ENCODE results near the gene SLC4A9. TPM values are rescaled to one million over a fixed set of nuclear protein-coding genes. Genes with fewer than 3 reads are reported as not detected.
"Not testable (repeated sequence)": the region's sequence is repeated elsewhere in the genome, so short reads cannot be mapped to it uniquely, and the experiment has no call there.

The SLC4A9 gene
- total RNA-seq, 1 experiment from 2014 or later: not detected

DNA sequence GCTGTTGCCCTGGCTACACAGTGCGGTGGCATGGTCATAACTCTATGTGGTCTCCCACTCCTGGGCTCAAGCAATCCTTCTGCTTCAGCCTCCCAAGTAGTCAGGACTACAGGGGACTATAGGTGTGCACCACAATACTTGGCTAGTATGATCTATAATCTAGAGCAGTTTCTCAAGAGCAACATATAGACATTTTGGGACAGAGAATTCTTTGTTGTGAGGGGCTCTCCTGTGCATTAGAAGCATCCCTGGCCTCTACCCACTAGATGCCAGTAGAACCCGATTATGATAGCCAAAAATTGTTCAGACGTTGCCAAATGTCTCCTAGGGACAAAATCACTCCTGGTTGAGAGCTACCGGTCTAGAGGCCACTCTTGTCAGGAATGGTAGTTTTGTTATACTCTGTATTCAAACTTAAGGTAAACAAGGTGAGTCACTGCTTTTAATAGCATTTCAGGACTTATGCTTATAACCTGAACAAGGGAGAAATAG is 48.8 kb downstream of the SLC4A9 start:
- H3K27me3 ChIP-seq (replicated peaks): no peaks in the 10 kb centered on the region
- H3K27ac ChIP-seq: no peak overlapping the region
- H3K4me1 ChIP-seq (replicated peaks): peaks cover 4% of the 10 kb centered on the region; the same call in 1 of the 2 replicates
- H3K36me3 ChIP-seq: peaks cover 4% of the 10 kb centered on the region
- no peaks in the 10 kb centered on the region for H3K9me3 ChIP-seq (replicated peaks)
- no peak for DNase-seq (ENCODE audit: low read depth in 1 of 2, low spot score in 2 of 2)
- H3K4me3 ChIP-seq: no peak overlapping the region

DNA sequence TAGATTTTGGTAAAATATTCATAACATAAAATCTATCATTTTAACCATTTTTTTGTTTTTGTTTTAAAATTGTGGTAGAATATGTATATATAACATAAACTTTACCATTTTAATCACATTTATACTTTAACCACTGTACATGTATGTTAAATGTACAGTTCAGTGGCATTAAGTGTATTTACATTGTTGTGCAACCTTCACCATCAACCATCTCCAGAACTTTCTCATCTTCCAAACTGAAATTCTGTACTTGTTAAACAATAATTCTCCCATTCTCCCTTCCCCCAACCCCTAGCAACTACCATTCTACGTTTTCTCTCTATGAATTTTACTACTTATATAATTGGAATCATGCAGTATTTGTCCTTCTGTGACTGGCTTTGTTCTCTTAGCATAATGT is 53.2 kb downstream of the SLC4A9 start:
- H3K9me3 ChIP-seq (replicated peaks): no peaks in the 10 kb centered on the region
- no peak for DNase-seq (ENCODE audit: low read depth in 1 of 2, low spot score in 2 of 2)

DNA sequence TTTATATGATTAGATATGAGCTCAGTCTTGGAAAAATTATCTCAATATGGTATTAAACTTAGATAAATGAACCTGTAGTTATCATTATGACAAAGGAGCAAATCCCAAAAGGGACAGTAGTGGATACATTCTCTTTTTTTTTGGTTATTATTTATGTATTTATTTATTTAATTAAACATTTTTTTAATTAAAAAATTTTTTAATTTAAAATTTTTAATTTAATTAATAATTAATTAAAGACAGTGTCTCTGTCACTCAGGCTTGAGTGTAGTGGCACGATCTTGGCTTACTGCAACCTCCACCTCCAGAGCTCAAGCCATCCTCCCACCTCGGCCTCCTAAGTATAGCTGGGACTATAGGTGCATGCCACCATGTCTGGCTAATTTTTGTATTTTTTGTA is 57.2 kb downstream of the SLC4A9 start:
- Histone ChIP-seq H3K9me3 (replicated peaks) (no peaks in the 10 kb centered on the region), H3K27ac (no peak overlapping the region), H3K36me3 (peaks cover 6% of the 10 kb centered on the region; the same call in 1 of the 2 replicates), H3K4me3 (no peak overlapping the region), H3K27me3 (replicated peaks) (no peaks in the 10 kb centered on the region), H3K4me1 (replicated peaks) (no peaks in the 10 kb centered on the region)
- no peak for DNase-seq (ENCODE audit: low read depth in 1 of 2, low spot score in 2 of 2)

More for the DNA sequence above, 53.2 kb downstream of the SLC4A9 start:
- H3K4me3 ChIP-seq: no peak overlapping the region
- H3K27me3 ChIP-seq (replicated peaks): no peaks in the 10 kb centered on the region
- no peak overlapping the region for H3K27ac ChIP-seq
- peaks cover 4% of the 10 kb centered on the region; the same call in 1 of the 2 replicates for H3K4me1 ChIP-seq (replicated peaks)
- peaks cover 4% of the 10 kb centered on the region; the same call in 1 of the 2 replicates for H3K36me3 ChIP-seq

DNA sequence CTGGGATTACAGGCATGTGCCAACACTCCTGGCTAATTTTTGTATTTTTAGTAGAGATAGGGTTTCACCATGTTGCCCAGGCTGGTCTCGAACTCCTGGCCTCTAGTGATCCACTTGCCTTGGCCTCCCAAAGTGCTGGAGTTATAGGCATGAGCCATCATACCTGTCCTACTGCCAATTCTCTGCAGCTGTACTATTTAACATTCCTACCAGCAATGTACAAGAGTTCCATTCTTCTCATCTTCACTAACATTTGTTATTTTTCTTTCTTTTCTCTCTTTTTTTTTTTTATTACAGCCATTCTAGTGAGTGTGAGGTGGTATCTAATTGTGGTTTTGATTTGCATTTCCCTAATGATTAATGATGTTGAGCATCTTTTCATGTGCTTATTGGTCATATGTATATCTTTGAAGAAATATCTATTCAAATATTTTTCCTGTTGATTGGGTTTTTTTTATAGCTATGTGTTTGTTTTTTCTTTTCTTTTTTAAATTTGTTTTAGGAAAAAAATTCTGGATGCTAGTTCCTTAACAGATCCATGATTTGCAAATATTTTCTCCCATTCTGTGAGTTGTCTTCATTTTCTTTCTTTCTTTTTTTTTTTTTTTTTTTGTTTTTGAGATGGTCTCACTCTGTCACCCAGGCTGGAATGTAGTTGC is 59.0 kb downstream of the SLC4A9 start:
- Histone ChIP-seq H3K27ac (no peak overlapping the region), H3K36me3 (peaks cover 6% of the 10 kb centered on the region; the same call in 1 of the 2 replicates), H3K4me3 (no peak overlapping the region), H3K4me1 (replicated peaks) (no peaks in the 10 kb centered on the region), H3K9me3 (replicated peaks) (no peaks in the 10 kb centered on the region), H3K27me3 (replicated peaks) (no peaks in the 10 kb centered on the region)
- no peak for DNase-seq (ENCODE audit: low read depth in 1 of 2, low spot score in 2 of 2)

DNA sequence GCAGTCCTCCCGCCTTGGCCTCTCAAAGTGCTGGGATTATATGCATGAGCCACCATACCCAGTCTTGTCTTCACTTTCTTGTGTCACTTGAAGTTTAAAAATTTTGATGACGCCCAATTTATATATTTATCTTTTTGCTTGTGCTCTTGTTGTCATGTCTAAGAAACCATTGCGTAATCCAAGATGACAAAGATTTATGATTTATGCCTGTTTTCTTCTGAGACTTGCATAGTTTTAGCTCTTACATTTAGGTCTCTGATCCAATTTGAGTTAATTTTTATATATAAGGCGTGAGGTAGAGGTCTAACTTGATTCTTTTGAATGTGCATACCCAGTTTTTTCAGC is 60.2 kb downstream of the SLC4A9 start:
- no peaks in the 10 kb centered on the region for H3K4me1 ChIP-seq (replicated peaks)
- H3K9me3 ChIP-seq (replicated peaks): no peaks in the 10 kb centered on the region
- H3K27me3 ChIP-seq (replicated peaks): no peaks in the 10 kb centered on the region
- peaks cover 6% of the 10 kb centered on the region; the same call in 1 of the 2 replicates for H3K36me3 ChIP-seq
- H3K4me3 ChIP-seq: no peak overlapping the region
- no peak for DNase-seq (ENCODE audit: low read depth in 1 of 2, low spot score in 2 of 2)
- H3K27ac ChIP-seq: no peak overlapping the region

DNA sequence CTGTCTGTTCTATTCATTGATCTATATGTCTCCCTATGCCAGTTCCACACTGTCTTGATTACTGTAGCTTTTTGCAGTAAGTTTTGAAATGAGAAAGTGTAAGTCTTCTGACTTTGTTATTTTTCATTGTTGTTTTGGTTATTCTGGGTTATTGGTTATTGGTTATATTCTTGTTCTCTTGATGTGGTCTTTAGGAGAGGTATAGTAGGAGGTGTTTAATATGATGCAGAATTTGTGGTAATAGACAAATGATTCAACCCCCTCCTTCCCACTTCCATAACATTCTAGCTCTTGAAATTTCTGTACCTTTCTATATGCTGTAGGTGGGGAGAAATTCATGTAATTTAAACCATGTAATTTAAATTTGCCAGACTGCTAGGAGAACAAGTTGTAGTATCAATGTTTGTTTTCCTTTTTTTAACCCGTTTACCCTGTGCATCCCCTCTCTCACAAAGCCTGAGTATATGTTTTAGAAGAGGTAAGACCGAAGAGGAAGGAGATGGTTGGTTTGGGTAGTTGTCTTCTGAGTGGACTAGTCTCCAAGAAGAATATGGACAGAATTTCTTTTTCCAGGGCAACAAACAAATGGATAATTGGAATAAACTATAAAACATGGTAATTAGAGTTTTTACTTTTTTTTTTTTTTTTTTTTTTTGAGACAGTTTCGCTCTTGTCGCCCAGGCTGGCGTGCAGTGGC is 60.8 kb downstream of the SLC4A9 start:
- DNase-seq (ENCODE audit: low read depth in 1 of 2, low spot score in 2 of 2): no peak
- no peak overlapping the region for H3K4me3 ChIP-seq
- peaks cover 6% of the 10 kb centered on the region; the same call in 1 of the 2 replicates for H3K36me3 ChIP-seq
- H3K4me1 ChIP-seq (replicated peaks): no peaks in the 10 kb centered on the region
- H3K9me3 ChIP-seq (replicated peaks): no peaks in the 10 kb centered on the region
- no peak overlapping the region for H3K27ac ChIP-seq
- H3K27me3 ChIP-seq (replicated peaks): no peaks in the 10 kb centered on the region

DNA sequence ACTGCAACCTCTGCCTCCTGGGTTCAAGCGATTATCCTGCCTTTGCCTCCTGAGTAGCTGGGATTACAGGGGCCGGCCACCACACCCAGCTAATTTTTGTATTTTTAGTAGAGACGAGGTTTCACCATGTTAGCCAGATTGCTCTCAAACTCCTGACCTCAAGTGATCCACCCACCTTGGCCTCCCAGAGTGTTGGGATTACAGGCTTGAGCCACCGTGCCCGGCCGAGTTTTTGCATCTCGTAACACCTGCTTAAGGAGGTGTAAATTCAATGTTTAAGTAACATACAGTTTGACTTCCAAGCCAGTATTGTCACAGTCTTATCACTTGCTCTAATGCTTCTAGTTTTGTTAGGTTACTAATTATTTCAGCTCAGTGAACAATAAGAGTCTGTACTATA is 61.4 kb downstream of the SLC4A9 start:
- not testable (repeated sequence) for H3K9me3 ChIP-seq (replicated peaks); H3K36me3 ChIP-seq; H3K4me3 ChIP-seq; DNase-seq (ENCODE audit: low read depth in 1 of 2, low spot score in 2 of 2); H3K27me3 ChIP-seq (replicated peaks); H3K4me1 ChIP-seq (replicated peaks); H3K27ac ChIP-seq

DNA sequence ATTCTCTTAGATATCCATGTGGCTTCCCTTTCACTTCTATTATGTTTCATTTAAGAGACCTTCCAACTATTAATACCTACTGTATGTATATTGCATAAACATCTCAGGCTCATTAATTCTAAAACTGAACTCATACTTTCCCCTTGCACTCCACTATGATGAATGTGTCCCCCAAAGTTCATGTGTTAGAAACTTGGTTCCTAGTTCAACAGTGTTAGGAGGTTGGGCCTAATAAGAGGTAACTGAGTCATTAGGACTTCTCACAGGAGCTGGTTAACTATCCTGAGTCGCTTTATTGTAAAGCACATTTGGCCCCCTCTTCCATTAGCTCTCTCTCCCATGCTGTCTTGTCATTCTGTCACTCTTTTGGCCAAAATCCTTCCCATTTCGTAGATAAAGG is 63.6 kb downstream of the SLC4A9 start:
- Histone ChIP-seq H3K27ac (no peak overlapping the region), H3K27me3 (replicated peaks) (no peaks in the 10 kb centered on the region), H3K9me3 (replicated peaks) (no peaks in the 10 kb centered on the region), H3K4me1 (replicated peaks) (no peaks in the 10 kb centered on the region), H3K36me3 (0 out of 2 replicates have a peak, but pooled peaks cover 2% of the 10 kb centered on the region), H3K4me3 (no peak overlapping the region)
- DNase-seq (ENCODE audit: low read depth in 1 of 2, low spot score in 2 of 2): no peak

DNA sequence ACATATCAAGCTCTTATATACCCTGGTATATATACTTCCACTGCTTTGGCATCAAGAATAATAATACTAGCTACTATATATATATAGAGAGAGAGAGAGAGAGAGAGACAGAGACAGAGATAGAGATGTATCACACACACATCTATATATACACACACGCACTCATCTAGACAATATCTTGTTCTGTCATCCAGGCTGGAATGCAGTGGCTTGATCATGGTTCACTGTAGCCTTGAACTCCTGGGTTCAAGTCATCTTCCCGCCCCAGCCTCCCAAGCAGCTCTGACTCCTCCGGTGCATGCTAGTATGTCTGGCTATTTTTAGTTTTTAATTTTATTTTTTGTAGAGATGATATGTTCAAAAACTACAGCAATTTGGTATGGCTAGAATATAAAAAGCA is 64.1 kb downstream of the SLC4A9 start:
- Histone ChIP-seq H3K27me3 (replicated peaks) (no peaks in the 10 kb centered on the region), H3K9me3 (replicated peaks) (no peaks in the 10 kb centered on the region), H3K27ac (no peak overlapping the region), H3K4me1 (replicated peaks) (no peaks in the 10 kb centered on the region), H3K36me3 (0 out of 2 replicates have a peak, but pooled peaks cover 2% of the 10 kb centered on the region), H3K4me3 (no peak overlapping the region)
- no peak for DNase-seq (ENCODE audit: low read depth in 1 of 2, low spot score in 2 of 2)

Other genes with a start within 250 kb of the SLC4A9 start
- gene PURA, start 246.1 kb upstream of the SLC4A9 start, total RNA-seq (2014; rRNA removed; shearing (Covaris generic)): 13.3 and 16.7 TPM in 2 replicates
- 4.7 and 5.5 TPM in 2 replicates for gene IGIP, start 234.3 kb upstream of the SLC4A9 start, total RNA-seq (2014; rRNA removed; shearing (Covaris generic))
- 12.6 and 17.5 TPM in 2 replicates for gene CYSTM1, start 185.0 kb upstream of the SLC4A9 start, total RNA-seq (2014; rRNA removed; shearing (Covaris generic))
- 200 and 218 TPM in 2 replicates for gene PFDN1, start 57.1 kb upstream of the SLC4A9 start, total RNA-seq (2014; rRNA removed; shearing (Covaris generic))
- 44.2 and 46.9 TPM in 2 replicates for gene HBEGF, start 13.6 kb upstream of the SLC4A9 start, total RNA-seq (2014; rRNA removed; shearing (Covaris generic))
- gene ANKHD1, start 41.6 kb downstream of the SLC4A9 start, total RNA-seq (2014; rRNA removed; shearing (Covaris generic)): 63.7 and 82.0 TPM in 2 replicates
- 1.4 TPM in 1 of 2 replicates, not detected in the other for gene EIF4EBP3, start 187.5 kb downstream of the SLC4A9 start, total RNA-seq (2014; rRNA removed; shearing (Covaris generic))
- 76.0 and 81.9 TPM in 2 replicates for gene SRA1, start 197.3 kb downstream of the SLC4A9 start, total RNA-seq (2014; rRNA removed; shearing (Covaris generic))
- gene APBB3, start 204.4 kb downstream of the SLC4A9 start, total RNA-seq (2014; rRNA removed; shearing (Covaris generic)): 12.0 and 16.2 TPM in 2 replicates
- gene SLC35A4, start 204.6 kb downstream of the SLC4A9 start, total RNA-seq (2014; rRNA removed; shearing (Covaris generic)): 56.7 and 65.8 TPM in 2 replicates